A549 (cell line): ENCODE measurements around the gene CARD11. TPM values are rescaled to one million over a fixed set of nuclear protein-coding genes. Genes with fewer than 3 reads are reported as not detected.
"Not testable (repeated sequence)": the region's sequence is repeated elsewhere in the genome, so short reads cannot be mapped to it uniquely, and the experiment has no call there.

Source experiments
- ATAC-seq, 2 experiments: fragments of 200-7000 bp in 1 of 2; fragments of >200 bp in 1 of 2; cut with Nextera tagmentation in 1 of 2; cut with Tn5 transposase in 1 of 2; 3 replicates each; pipeline versions ENCODE4 v1.8.0 to v1.9.1; 2018 to 2020; ENCODE audit warnings: mild to moderate bottlenecking in 1 of 2, moderate library complexity in 1 of 2
- CTCF ChIA-PET: fragments of 300-600 bp; sonication (Branson Sonifier 250); formaldehyde crosslinking; extraction: SDS; loops from one replicate; lab custom pipeline; 2021; ENCODE audit warnings: antibody characterized with exemption, inconsistent platforms; lab: Yijun Ruan, JAX
- POLR2A ChIA-PET: fragments of 350-600 bp; formaldehyde crosslinking; extraction: SDS; loops from one replicate; lab custom pipeline; 2021; ENCODE audit warnings: antibody characterized with exemption, inconsistent platforms; lab: Yijun Ruan, JAX
- DNase-seq, 2 experiments: peaks; one replicate each; pipeline versions ENCODE4 v3.0.0 to v3.0.0-alpha.2; 2011 to 2016; ENCODE audit warnings: low read depth in 1 of 2, low spot score in 1 of 2
- FAIRE-seq: peaks from 2 replicates; lab custom pipeline; 2011; peaks lifted over from hg19 to GRCh38; lab: Jason Lieb, UNC
- H3K27ac ChIP-seq, 2 experiments: fragments of >200 bp; sonication (Bioruptor Twin); formaldehyde crosslinking; 3 replicates each; pipeline ENCODE4 v1.5.1; 2016 to 2017
- H3K4me1 ChIP-seq: fragments of >200 bp; sonication (Bioruptor Twin); formaldehyde crosslinking; 3 replicates; pipeline ENCODE4 v1.6.1; 2016
- H3K4me2 ChIP-seq: fragments of >200 bp; sonication (Bioruptor Twin); formaldehyde crosslinking; 3 replicates; pipeline ENCODE4 v1.6.1; 2016
- H3K4me3 ChIP-seq: fragments of >200 bp; sonication (Bioruptor Twin); formaldehyde crosslinking; 3 replicates; pipeline ENCODE4 v1.5.1; 2016
- H3K9me3 ChIP-seq: fragments of >200 bp; sonication (Bioruptor Twin); formaldehyde crosslinking; 3 replicates; pipeline ENCODE4 v1.6.1; 2016
- FOSB ChIP-seq: fragments of 250-450 bp; sonication (Bioruptor Pico); IDR thresholded peaks from 2 replicates; pipeline ENCODE4 v1.5.0; 2020; ENCODE audit warnings: mild to moderate bottlenecking, moderate library complexity
- FOSL2 ChIP-seq, 2 experiments: fragments of 450-650 bp in 1 of 2; fragments of >200 bp in 1 of 2; sonication (Bioruptor Twin) in 1 of 2; formaldehyde crosslinking; IDR thresholded peaks; 2 replicates each; pipeline versions ENCODE4 v1.5.0 to v1.6.1; 2016 to 2020; ENCODE audit warnings: mild to moderate bottlenecking in 1 of 2, moderate library complexity in 1 of 2
- HOXA7 ChIP-seq: fragments of 250-450 bp; sonication (Bioruptor Pico); IDR thresholded peaks from 2 replicates; pipeline ENCODE4 v1.5.0; 2020; ENCODE audit warnings: mild to moderate bottlenecking, moderate library complexity
- HOXB13 ChIP-seq: fragments of 250-450 bp; sonication (Bioruptor Pico); IDR thresholded peaks from 2 replicates; pipeline ENCODE4 v1.5.0; 2020; ENCODE audit warnings: low read depth, mild to moderate bottlenecking, moderate library complexity
- HOXB5 ChIP-seq: fragments of 250-450 bp; sonication (Bioruptor Pico); IDR thresholded peaks from 2 replicates; pipeline ENCODE4 v1.5.0; 2020; ENCODE audit warnings: mild to moderate bottlenecking, moderate library complexity
- MAZ ChIP-seq: fragments of 150-350 bp; IDR thresholded peaks from 2 replicates; pipeline ENCODE4 v1.6.1; 2014; ENCODE audit warnings: antibody characterized with exemption, low read depth, low read length, borderline replicate concordance
- NFE2L2 ChIP-seq: fragments of 150-350 bp; conservative IDR thresholded peaks from 2 replicates; pipeline ENCODE4 v1.6.1; 2014; ENCODE audit warnings: low read length
- POLR2AphosphoS2 ChIP-seq: conservative IDR thresholded peaks from 2 replicates; pipeline ENCODE4 v1.6.1; 2012; ENCODE audit warnings: low read length, improper control_type of control experiment, inconsistent platforms
- RAD21 ChIP-seq, 2 experiments: fragments of >200 bp in 1 of 2; sonication (Bioruptor Twin) in 1 of 2; formaldehyde crosslinking in 1 of 2; IDR thresholded peaks in 1 of 2; conservative IDR thresholded peaks in 1 of 2; 2 replicates in 1 of 2; 3 replicates in 1 of 2; pipeline ENCODE4 v1.6.1; 2012 to 2018; ENCODE audit warnings: inconsistent platforms in 1 of 2
- RNF2 ChIP-seq: fragments of 200-600 bp; sonication (generic); IDR thresholded peaks from 2 replicates; pipeline ENCODE4 v1.6.1; 2016; ENCODE audit warnings: low read depth, mild to moderate bottlenecking, antibody characterized with exemption, moderate library complexity, borderline replicate concordance
- SMC3 ChIP-seq: fragments of >200 bp; sonication (Bioruptor Twin); formaldehyde crosslinking; IDR thresholded peaks from 3 replicates; pipeline ENCODE4 v1.6.1; 2018; ENCODE audit warnings: inconsistent platforms
- TP53 ChIP-seq: fragments of 250-450 bp; sonication (Bioruptor Pico); IDR thresholded peaks from 2 replicates; pipeline ENCODE4 v1.5.0; 2021; ENCODE audit warnings: mild to moderate bottlenecking, moderate library complexity
- ZC3H11A ChIP-seq: fragments of 450-650 bp; IDR thresholded peaks from 2 replicates; pipeline ENCODE4 v1.6.1; 2014; ENCODE audit warnings: antibody characterized with exemption, mild to moderate bottlenecking
- WGBS: methylation state at CpG from one replicate; pipeline ENCODE4 v1.1.6; 2017; ENCODE audit errors: missing lambda C conversion rate; 5-methylcytosine and 5-hydroxymethylcytosine counted together
- polyA plus RNA-seq, 4 experiments: library from polyadenylated mRNA; depleted of rRNA in 3 of 4; stranded (reverse); fragments of >200 nt; fragmentation: RNase III in 1 of 4; extraction: RNeasy Plus Mini Kit Qiagen cat#74134 plus additional on column Dnase treatment in 1 of 4; gene quantifications; 2 replicates in 3 of 4; 3 replicates in 1 of 4; pipeline ENCODE4 v1.2.3, GENCODE V29; 2011 to 2017
- TF ChIP-seq, protein P1 (sequence below): fragments of >200 bp; sonication (Bioruptor Twin); formaldehyde crosslinking; IDR thresholded peaks from 3 replicates; pipeline ENCODE4 v1.5.1; 2016
- TF ChIP-seq, protein P2 (sequence below): fragments of 250-450 bp; sonication (Bioruptor Pico); IDR thresholded peaks from 2 replicates; pipeline ENCODE4 v1.5.0; 2020; ENCODE audit warnings: low read depth, mild to moderate bottlenecking, moderate library complexity
- TF ChIP-seq, protein P3 (sequence below): fragments of >200 bp; sonication (Bioruptor Twin); formaldehyde crosslinking; IDR thresholded peaks from 3 replicates; pipeline ENCODE4 v1.6.1; 2016
- TF ChIP-seq, protein P4 (sequence below): fragments of 200-600 bp; sonication (generic); IDR thresholded peaks from 2 replicates; pipeline ENCODE4 v1.6.1; 2016; ENCODE audit warnings: antibody characterized with exemption, mild to moderate bottlenecking, moderate library complexity
- TF ChIP-seq, protein P5 (sequence below): IDR thresholded peaks from 2 replicates; pipeline ENCODE4 v1.6.1; 2012; ENCODE audit warnings: low read depth, borderline replicate concordance

The CARD11 gene
- polyA plus RNA-seq, 2 of the 4 experiments (the other 2 are of a cell fraction) = 0.48 to 1.1 TPM

DNA sequence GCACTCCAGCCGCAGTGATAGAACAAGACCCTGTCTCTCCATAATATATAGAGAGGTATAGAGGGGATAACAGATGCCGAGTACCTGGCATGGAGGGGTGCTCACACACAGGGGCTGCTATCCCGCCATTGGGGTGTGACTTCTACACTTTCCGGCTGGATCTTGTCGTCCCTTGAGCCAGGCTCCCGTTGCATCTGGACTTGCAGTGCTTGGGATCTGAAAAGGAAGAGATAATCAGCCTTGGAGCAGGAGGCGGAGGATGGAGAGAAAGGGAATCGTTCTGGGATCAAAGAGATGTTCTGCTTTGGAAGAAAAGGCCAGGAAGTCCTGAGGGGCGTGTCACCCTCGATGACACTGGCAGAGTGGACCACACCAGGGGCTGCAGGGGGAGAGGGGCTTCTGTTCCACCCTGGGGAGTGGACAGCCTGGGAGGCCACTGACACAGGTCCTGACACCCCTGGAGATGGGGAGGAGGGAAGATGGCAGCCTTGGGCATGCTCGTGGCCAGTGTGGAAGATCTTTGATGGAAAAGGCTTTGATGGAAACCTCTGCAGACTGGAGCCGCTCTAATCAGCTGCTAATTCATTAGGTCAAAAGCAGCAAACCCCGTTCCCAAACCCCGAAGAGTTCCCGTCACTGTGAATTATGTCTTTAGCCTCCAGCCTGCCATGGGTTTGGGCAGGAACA, 85.1 kb downstream of the CARD11 start (continued):
- TF ChIP-seq, protein P1, sequence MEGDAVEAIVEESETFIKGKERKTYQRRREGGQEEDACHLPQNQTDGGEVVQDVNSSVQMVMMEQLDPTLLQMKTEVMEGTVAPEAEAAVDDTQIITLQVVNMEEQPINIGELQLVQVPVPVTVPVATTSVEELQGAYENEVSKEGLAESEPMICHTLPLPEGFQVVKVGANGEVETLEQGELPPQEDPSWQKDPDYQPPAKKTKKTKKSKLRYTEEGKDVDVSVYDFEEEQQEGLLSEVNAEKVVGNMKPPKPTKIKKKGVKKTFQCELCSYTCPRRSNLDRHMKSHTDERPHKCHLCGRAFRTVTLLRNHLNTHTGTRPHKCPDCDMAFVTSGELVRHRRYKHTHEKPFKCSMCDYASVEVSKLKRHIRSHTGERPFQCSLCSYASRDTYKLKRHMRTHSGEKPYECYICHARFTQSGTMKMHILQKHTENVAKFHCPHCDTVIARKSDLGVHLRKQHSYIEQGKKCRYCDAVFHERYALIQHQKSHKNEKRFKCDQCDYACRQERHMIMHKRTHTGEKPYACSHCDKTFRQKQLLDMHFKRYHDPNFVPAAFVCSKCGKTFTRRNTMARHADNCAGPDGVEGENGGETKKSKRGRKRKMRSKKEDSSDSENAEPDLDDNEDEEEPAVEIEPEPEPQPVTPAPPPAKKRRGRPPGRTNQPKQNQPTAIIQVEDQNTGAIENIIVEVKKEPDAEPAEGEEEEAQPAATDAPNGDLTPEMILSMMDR = no peak

DNA sequence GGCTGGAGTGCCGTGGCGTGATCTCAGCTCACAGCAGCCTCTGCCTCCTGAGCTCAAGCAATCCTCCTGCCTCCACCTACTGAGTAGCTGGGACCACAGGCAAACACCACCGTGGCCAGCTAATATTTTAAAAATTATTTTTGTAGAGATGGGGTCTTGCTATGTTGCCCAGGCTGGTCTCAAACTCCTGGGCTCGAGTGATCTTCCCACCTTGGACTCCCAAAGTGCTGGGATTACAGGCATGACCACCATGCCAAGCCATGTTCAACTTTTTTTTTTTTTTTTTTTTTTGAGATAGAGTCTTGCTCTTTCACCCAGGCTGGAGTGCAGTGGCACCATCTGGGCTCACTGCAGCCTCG, 86.3 kb downstream of the CARD11 start:
- H3K4me3 ChIP-seq, H3K9me3 ChIP-seq, FAIRE-seq, DNase-seq, ATAC-seq: not testable (repeated sequence)
- Histone ChIP-seq H3K4me2 (peak overlapping the region; percentile 51; the same call in 1 of the 3 replicates), H3K27ac (peak overlapping the region; percentile 74 to 91), H3K4me1 (peaks cover 14% of the 10 kb centered on the region)
- ChIA-PET POLR2A (interaction anchor here (1.0 kb wide), 1 partner anchor 23 kb away, joined by 3 read pairs; no protein-coding TSS in a partner anchor), CTCF (interaction anchor here (0.8 to 1.2 kb wide), 4 partner anchors 70 to 515 kb away, joined by 3 to 4 read pairs (median 4); no protein-coding TSS in a partner anchor)
- WGBS = 87% methylated on average over 5 of the region's 5 CpGs

DNA sequence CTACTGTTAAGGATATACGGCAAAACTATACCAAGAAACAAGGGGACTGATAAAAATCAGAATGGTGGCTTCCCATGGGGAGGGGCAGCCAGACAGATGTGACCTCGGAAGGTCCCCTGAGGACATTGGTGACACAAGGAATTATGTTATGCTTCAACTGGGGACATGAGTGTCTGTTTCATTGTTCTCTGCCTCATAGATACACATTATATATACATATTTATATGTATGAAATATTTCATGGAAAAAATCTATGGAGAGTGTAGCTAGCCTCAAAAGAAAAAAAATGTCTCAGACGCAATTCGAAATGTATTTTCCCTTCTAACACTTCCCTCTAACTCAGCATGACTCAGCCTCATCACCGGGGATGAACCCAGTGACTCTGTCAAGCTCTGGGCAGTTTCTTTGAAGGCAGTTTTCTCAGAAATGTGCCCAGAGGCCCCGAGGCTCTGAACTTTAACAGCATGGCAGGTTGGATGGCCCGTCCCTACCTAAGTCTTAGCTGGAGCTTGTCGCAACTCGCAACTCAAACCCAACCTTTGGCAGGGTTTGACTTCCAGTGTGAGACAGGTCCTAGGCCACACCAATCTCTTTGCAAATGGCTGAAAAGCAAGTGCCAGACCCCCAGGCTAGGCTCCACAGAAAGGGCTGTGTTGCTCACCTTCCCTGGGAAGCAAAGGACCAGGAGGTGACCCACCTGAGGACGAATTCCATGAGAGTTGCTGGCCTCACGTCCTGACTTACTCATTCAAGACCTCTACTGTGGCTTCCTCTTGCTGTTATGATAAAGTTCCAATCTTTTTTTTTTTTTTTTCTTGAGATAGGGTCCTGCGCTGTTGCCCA, 86.9 kb downstream of the CARD11 start:
- H3K4me1 ChIP-seq = peaks cover 14% of the 10 kb centered on the region
- WGBS = 47% methylated on average over 12 of the region's 12 CpGs
- peak; percentile 52 to 76 for DNase-seq
- ChIA-PET POLR2A (interaction anchor here (1.0 kb wide), 1 partner anchor 23 kb away, joined by 3 read pairs; no protein-coding TSS in a partner anchor), CTCF (interaction anchor here (0.8 to 1.2 kb wide), 4 partner anchors 69 to 515 kb away, joined by 3 to 4 read pairs (median 4); no protein-coding TSS in a partner anchor)
- peak overlapping the region; percentile 74 to 91 for H3K27ac ChIP-seq
- H3K9me3 ChIP-seq = no peaks in the 10 kb centered on the region
- peak; percentile 74 to 85; a peak in 4 of 6 replicates for ATAC-seq
- no peak overlapping the region for H3K4me3 ChIP-seq
- H3K4me2 ChIP-seq = peak overlapping the region; percentile 51
- FAIRE-seq = no peak
- TF ChIP-seq, protein P2, sequence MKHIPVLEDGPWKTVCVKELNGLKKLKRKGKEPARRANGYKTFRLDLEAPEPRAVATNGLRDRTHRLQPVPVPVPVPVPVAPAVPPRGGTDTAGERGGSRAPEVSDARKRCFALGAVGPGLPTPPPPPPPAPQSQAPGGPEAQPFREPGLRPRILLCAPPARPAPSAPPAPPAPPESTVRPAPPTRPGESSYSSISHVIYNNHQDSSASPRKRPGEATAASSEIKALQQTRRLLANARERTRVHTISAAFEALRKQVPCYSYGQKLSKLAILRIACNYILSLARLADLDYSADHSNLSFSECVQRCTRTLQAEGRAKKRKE = no peak
- TF ChIP-seq HOXA7 (CRISPR knock-in tag) = no peak
- TF ChIP-seq, protein P3, sequence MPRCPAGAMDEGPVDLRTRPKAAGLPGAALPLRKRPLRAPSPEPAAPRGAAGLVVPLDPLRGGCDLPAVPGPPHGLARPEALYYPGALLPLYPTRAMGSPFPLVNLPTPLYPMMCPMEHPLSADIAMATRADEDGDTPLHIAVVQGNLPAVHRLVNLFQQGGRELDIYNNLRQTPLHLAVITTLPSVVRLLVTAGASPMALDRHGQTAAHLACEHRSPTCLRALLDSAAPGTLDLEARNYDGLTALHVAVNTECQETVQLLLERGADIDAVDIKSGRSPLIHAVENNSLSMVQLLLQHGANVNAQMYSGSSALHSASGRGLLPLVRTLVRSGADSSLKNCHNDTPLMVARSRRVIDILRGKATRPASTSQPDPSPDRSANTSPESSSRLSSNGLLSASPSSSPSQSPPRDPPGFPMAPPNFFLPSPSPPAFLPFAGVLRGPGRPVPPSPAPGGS = no peak
- TF ChIP-seq TP53 = no peak
- TF ChIP-seq, protein P1 = no peak
- no peak for TF ChIP-seq MAZ
- TF ChIP-seq, protein P4, sequence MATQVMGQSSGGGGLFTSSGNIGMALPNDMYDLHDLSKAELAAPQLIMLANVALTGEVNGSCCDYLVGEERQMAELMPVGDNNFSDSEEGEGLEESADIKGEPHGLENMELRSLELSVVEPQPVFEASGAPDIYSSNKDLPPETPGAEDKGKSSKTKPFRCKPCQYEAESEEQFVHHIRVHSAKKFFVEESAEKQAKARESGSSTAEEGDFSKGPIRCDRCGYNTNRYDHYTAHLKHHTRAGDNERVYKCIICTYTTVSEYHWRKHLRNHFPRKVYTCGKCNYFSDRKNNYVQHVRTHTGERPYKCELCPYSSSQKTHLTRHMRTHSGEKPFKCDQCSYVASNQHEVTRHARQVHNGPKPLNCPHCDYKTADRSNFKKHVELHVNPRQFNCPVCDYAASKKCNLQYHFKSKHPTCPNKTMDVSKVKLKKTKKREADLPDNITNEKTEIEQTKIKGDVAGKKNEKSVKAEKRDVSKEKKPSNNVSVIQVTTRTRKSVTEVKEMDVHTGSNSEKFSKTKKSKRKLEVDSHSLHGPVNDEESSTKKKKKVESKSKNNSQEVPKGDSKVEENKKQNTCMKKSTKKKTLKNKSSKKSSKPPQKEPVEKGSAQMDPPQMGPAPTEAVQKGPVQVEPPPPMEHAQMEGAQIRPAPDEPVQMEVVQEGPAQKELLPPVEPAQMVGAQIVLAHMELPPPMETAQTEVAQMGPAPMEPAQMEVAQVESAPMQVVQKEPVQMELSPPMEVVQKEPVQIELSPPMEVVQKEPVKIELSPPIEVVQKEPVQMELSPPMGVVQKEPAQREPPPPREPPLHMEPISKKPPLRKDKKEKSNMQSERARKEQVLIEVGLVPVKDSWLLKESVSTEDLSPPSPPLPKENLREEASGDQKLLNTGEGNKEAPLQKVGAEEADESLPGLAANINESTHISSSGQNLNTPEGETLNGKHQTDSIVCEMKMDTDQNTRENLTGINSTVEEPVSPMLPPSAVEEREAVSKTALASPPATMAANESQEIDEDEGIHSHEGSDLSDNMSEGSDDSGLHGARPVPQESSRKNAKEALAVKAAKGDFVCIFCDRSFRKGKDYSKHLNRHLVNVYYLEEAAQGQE = no peak
- peak; percentile 37; the same call in 1 of the 2 replicates for TF ChIP-seq NFE2L2
- TF ChIP-seq POLR2AphosphoS2 = no peak
- no peak for TF ChIP-seq FOSL2 (IDR thresholded peaks at IDR 0.05)
- peak; percentile 58; the same call in 1 of the 2 replicates for TF ChIP-seq FOSL2 (CRISPR knock-in tag; IDR thresholded peaks at IDR 0.05)
- TF ChIP-seq, protein P5, sequence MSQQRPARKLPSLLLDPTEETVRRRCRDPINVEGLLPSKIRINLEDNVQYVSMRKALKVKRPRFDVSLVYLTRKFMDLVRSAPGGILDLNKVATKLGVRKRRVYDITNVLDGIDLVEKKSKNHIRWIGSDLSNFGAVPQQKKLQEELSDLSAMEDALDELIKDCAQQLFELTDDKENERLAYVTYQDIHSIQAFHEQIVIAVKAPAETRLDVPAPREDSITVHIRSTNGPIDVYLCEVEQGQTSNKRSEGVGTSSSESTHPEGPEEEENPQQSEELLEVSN = no peak
- TF ChIP-seq HOXB13 (CRISPR knock-in tag) = peak; percentile 75; the same call in 1 of the 2 replicates
- no peak for TF ChIP-seq RNF2
- TF ChIP-seq FOSB (CRISPR knock-in tag) = no peak
- no peak for TF ChIP-seq ZC3H11A
- no peak for TF ChIP-seq RAD21 (conservative IDR thresholded peaks at IDR 0.05 in 1 of 2, IDR thresholded peaks at IDR 0.05 in 1 of 2)
- TF ChIP-seq HOXB5 (CRISPR knock-in tag) = 0 out of 2 replicates have a peak, but pooled peaks have one; percentile 33
- TF ChIP-seq SMC3 = no peak
